GM19043 (cell line): ENCODE results near the gene PKN2.
"Not testable (repeated sequence)": the region's sequence is repeated elsewhere in the genome, so short reads cannot be mapped to it uniquely, and the experiment has no call there.

Source experiments
- ATAC-seq: cut with Tn5 transposase; IDR thresholded peaks from one replicate; pipeline ENCODE4 v1.9.1; 2021; ENCODE audit warnings: low read depth; ENCODE audit not compliant: unreplicated experiment

The PKN2 gene

DNA sequence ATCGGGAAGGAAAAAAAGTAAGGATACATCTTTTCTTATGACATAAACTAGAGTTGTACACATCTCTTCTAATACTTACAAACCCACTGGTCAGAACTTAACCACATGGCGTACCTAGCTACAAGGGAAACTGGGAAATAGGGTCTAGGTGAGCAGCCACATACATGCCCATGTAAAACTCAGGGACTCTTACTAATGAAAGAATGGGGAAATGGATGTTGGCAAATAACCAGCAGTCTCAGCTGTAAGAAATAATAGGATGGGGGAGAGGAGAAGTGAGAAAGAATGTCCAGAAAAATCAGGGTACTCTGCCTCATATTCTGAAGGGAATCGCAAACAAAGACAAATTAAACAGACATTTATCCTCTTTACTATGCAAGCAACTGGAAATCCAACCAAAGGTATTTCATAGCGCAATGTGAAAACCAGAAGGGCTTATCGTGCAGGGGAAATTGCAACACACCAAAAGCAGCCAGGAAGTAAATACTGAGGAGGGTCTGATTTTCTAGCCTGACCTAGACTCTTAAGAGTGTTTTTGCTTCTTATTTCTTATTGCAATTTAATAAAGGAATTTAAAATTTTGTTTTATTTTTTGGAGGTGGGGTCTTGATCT is 189.8 kb downstream of the PKN2 start:
- no peak for ATAC-seq

- no peak for ATAC-seq
Observed at GRCh38 chr1:88875595-88875994, 191.5 kb downstream of the PKN2 start.

DNA sequence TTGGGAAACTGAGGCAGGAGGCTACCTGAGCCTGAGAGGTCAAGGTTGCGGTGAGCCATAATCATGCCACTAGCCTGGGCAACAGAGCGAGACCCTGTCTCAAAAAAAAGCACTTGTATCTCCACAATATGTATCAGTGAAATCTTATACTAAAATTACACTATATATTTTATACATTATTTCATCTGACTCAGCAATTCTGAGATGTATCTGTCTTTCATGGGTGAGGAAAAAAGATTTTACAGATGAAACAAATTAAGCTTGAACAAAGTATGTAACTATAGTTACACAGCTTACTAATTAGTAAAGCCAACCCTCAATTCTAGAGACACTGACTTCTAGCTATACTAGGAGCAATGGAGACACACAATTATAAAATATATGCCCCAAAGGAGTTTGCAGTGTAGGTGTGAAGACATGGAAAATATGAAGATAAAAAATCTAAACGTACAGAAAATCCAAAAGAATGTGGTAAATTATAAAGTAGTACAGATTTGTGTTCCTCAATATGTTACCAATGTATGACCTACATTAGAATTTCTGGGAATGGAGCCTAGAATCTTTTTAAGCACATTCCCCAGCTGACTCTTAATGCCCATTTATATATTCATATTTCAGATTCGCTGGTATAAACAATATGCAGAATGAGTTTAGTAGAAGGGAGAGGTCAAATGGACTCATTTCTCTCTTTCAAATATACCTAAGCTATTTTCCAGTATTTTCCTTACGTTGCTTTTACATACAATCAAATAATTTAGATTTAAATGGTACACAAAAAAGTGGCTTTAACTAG is 192.7 kb downstream of the PKN2 start:
- ATAC-seq: no peak

DNA sequence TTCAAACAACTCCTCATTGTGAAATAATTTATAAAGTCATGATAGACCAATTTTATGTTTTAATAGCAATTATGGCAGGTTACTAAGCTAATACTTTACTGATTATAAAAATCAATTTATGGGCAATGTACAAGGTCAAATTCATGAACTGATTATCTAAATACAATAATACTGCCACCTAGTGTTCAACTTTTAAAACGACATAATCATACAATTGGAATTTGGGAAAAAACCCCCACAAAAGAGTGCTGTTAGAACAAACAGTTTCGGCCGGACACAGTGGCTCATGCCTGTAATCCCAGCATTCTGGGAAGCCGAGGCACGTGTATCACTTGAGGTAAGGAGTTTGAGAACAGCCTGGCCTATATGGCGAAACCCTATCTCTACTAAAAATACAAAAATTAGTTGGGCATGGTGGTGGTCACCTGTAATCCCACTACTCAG is 193.3 kb downstream of the PKN2 start:
- no peak for ATAC-seq

DNA sequence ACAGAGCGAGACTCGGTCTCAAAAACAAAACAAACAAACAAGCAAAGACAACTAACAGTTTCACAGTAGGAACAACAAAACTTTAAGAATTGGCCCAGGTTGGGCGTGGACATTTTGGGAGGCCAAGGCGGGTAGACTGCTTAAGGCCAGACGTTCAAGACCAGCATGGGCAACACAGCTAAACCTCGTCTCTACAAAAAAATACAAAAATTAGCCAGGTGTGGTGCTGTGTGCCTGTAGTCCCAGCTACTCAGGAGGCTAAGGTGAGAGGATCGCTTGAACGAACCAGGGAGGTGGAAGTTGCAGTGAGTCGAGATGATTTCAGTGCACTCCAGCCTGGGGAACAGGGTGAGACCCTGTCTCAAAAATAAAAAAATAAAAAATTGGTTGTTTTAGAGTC is 193.8 kb downstream of the PKN2 start:
- ATAC-seq: no peak

DNA sequence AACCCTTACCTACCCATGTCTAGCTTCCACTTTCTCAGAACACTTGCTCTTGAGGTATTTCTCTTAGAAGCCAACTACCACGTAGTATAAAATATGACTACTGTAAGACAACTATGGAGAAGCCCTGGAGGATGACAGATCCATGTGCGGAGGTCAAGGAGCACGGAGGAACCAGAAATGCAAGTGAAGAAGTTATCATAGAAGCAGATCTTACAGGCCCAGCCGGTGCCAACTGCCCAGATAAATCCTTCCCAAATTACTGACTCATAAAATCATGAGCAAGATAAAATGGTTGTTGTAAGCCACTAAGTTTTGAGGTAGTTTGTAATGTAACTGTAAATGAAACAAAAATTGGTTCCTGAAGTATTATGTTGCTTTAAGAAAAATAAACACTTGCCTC is 194.7 kb downstream of the PKN2 start:
- ATAC-seq: no peak

DNA sequence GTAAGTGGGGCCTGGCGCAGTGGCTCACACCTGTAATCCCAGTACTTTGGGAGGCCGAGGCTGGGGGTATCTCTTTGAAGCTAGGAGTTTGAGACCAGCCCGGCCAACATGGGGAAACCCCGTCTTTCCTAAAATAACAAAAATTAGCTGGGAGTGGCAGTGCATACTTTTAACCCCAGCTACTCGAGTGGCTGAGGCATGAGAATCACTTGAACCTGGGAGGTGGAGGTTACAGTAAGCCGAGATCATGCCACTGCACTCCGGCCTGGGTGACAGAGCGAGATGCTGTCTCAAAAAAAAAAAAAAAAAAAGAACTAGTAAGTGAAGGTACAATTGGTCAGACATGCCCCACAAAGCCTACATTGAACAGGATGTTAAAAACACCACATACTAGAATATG is 196.6 kb downstream of the PKN2 start:
- not testable (repeated sequence) for ATAC-seq

DNA sequence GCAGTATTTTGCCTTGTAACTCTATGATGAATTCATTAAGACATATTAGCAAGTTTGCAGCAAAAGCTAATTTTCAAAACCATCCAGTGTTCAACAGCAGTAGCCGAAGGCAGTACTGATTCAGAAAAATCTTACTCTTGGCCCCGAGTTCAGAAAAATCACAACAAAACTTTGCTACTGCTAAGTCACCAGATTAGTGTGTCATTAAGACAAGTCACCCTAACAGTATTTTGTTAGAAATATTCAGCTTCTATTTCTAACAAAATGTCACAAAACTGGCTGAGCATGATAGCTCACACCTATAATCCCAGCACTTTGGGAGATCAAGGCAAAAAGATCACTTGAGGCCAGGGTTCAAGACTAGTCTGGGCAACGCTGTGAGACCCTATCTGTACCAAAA is 199.1 kb downstream of the PKN2 start:
- ATAC-seq: no peak
